Measurements from ENCODE around the gene ATP2A1. TPM values are rescaled to one million over a fixed set of nuclear protein-coding genes. Genes with fewer than 3 reads are reported as not detected.
"Not testable (repeated sequence)": the region's sequence is repeated elsewhere in the genome, so short reads cannot be mapped to it uniquely, and the experiment has no call there.

ATP2A1 gene
- total RNA-seq, 1 donor = 0.18 TPM

DNA sequence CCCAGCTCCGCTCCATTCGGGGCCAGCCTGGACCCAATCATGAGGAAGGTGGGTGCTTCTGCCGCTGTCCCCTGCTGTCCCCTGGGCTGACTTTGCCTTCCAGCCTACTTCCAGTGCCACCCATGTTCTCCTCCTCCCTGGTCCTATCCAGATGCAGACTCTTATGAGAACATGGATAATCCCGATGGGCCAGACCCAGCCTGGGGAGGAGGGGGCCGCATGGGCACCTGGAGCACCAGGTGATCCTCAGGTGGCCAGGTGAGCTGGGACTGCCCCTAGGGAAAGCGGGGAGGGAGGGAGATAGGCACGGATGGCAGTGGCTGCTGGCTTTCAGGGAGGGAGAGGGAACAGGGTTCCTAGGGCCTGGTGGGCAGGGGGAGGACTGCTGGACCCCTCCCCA lies 60.4 kb downstream of the ATP2A1 start:
- no peak overlapping the region for H3K4me3 ChIP-seq (ENCODE audit: low read depth, low read length)
- TF ChIP-seq, protein P1, sequence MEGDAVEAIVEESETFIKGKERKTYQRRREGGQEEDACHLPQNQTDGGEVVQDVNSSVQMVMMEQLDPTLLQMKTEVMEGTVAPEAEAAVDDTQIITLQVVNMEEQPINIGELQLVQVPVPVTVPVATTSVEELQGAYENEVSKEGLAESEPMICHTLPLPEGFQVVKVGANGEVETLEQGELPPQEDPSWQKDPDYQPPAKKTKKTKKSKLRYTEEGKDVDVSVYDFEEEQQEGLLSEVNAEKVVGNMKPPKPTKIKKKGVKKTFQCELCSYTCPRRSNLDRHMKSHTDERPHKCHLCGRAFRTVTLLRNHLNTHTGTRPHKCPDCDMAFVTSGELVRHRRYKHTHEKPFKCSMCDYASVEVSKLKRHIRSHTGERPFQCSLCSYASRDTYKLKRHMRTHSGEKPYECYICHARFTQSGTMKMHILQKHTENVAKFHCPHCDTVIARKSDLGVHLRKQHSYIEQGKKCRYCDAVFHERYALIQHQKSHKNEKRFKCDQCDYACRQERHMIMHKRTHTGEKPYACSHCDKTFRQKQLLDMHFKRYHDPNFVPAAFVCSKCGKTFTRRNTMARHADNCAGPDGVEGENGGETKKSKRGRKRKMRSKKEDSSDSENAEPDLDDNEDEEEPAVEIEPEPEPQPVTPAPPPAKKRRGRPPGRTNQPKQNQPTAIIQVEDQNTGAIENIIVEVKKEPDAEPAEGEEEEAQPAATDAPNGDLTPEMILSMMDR (IDR thresholded peaks at IDR 0.05; ENCODE audit: insufficient read depth, low read length) = no peak
- DNase-seq (ENCODE audit: low read depth) = no peak

DNA sequence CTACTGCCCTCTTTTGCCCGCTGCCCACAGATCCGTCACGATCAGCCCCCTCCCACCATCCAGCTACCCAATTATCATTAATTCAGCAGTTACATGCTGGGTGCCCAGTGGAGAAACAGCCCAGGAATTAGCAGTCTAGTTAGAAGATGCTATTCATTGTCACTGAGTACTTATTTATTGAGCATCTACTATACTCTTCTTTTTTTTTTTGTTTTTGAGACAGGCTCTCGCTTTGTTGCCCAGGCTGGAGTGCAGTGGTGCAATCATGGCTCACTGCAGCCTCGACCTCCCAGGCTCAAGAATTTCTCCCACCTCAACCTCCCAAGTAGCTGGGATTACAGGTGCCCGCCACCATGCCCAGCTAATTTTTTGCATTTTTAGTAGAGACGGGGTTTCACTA lies 61.5 kb downstream of the ATP2A1 start:
- H3K4me3 ChIP-seq (ENCODE audit: low read depth, low read length); DNase-seq (ENCODE audit: low read depth): not testable (repeated sequence)

DNA sequence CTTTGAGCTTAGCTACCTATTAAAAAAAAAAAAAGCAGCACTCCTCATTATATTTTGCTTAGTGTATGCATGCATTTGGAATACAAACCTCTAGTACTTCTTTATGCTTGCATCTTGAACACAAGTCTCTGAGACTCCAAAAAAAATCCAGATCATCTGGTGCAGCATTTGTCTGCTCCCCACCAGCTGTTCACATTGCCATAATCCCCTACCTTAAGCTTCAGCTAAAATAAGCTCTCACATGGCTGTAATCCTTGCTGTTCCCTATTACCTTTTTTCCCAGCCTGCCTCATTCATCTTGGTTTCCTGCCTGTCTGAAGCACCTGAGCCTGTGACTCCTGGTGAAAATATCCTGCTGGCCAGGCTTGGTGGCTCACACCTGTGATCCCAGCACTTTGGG lies 65.0 kb downstream of the ATP2A1 start:
- TF ChIP-seq, protein P1 (IDR thresholded peaks at IDR 0.05; ENCODE audit: insufficient read depth, low read length) = no peak
- DNase-seq (ENCODE audit: low read depth) = no peak
- H3K4me3 ChIP-seq (ENCODE audit: low read depth, low read length) = no peak overlapping the region

DNA sequence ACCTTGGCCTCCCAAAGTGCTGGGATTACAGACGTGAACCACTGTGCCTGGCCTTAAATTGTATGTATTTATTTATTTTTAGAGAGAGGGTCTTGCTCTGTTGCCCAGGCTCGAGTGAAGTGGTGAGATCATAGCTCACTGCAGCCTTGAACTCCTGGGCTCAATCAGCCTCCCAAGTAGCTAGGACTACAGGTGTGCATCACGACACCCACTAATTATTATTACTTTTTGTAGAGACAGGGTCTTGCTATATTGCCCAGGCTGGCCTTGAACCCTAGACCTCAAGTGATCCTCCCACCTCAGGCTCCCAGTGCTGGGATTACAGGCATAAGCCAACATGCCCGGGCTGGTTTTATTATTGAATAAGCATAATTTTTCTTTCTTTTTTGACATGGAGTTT lies 68.4 kb downstream of the ATP2A1 start:
- no peak overlapping the region for H3K4me3 ChIP-seq (ENCODE audit: low read depth, low read length)
- no peak for DNase-seq (ENCODE audit: low read depth)

DNA sequence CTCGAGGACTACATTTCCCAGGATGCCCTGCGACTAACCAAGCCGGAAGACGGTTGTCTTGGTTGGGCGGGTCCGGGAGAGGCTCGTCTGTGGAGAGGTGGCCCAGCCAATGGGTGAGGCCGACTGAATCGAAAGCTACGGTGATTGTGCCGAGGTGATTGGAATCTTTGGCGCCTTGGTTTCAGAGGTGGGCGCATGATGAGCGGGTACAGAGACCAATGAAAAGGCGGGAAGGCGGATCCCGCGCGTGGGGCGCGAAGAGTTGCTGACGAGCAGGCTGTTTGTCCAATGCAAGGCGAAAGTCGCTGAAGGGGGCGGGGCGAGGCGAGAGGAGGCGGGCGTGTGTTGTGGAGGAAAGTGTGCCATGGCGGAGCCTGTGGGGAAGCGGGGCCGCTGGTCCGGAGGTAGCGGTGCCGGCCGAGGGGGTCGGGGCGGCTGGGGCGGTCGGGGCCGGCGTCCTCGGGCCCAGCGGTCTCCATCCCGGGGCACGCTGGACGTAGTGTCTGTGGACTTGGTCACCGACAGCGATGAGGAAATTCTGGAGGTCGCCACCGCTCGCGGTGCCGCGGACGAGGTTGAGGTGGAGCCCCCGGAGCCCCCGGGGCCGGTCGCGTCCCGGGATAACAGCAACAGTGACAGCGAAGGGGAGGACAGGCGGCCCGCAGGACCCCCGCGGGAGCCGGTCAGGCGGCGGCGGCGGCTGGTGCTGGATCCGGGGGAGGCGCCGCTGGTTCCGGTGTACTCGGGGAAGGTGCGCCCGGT lies 72.5 kb downstream of the ATP2A1 start, which contains the start of gene NFATC2IP:
Gene NFATC2IP (plus strand): TSS at position 290 of the 762 bp plus-strand sequence. CDS start 75 bp downstream, at position 365.
- H3K4me3 ChIP-seq (ENCODE audit: low read depth, low read length) = peak within 1 kb of the TSS; percentile 80
- peak; percentile 100 for DNase-seq (ENCODE audit: low read depth)
- TF ChIP-seq, protein P1 (IDR thresholded peaks at IDR 0.05; ENCODE audit: insufficient read depth, low read length) = no peak

More for the DNA sequence above, 68.4 kb downstream of the ATP2A1 start:
- TF ChIP-seq, protein P1 (IDR thresholded peaks at IDR 0.05; ENCODE audit: insufficient read depth, low read length) = no peak

DNA sequence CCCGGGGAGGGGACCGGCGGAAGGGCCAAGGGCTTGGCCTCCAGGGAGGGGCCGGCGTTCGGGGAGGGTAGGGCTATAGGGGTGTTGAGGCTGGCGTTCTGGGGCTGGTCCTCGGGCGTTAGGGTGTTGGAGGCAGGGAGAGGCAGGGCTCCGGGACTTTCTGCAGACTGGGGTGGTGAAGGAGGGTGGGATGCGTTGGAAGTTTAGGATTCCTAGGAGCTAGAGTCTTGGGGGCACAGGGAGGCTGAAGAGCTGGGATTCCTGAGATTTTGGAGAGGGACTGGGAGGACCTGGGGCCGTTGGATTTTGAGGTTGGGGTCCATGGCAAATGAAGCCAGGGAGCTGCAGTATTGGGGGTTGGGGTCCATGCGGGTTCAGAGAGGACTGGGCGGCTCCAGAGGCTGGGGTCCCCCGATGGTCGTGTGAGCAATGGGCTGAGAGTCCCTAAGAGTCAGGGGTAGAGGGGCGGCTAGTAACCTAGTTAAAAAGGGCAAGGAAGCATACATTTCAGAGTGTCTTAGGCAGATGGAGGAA lies 73.2 kb downstream of the ATP2A1 start:
- TF ChIP-seq, protein P1 (IDR thresholded peaks at IDR 0.05; ENCODE audit: insufficient read depth, low read length) = no peak
- H3K4me3 ChIP-seq (ENCODE audit: low read depth, low read length) = peak overlapping the region; percentile 80
- DNase-seq (ENCODE audit: low read depth) = no peak

Small RNAs within 50 kb of the gene (small RNA-seq; reads per million reads assigned to genes)
- not detected for gene RF00416

Other genes with a start within 250 kb of the ATP2A1 start
- 0.09 and 1.3 TPM in 2 replicates for gene NPIPB8, start 240.4 kb upstream of the ATP2A1 start, total RNA-seq (ENCODE audit: low replicate concordance)
- gene EIF3C, start 167.0 kb upstream of the ATP2A1 start, total RNA-seq (ENCODE audit: low replicate concordance) = 93.4 and 1,370 TPM in 2 replicates
- 5.0 TPM in 1 of 2 replicates, not detected in the other for gene NPIPB9, start 126.7 kb upstream of the ATP2A1 start, total RNA-seq (ENCODE audit: low replicate concordance)
- gene ATXN2L, start 55.5 kb upstream of the ATP2A1 start, total RNA-seq (ENCODE audit: low replicate concordance) = 45.5 and 69.8 TPM in 2 replicates
- gene TUFM, start 32.1 kb upstream of the ATP2A1 start, total RNA-seq (ENCODE audit: low replicate concordance) = 74.6 and 133 TPM in 2 replicates
- 9.0 and 13.1 TPM in 2 replicates for gene SH2B1, start 14.6 kb upstream of the ATP2A1 start, total RNA-seq (ENCODE audit: low replicate concordance)
- gene RABEP2, start 46.8 kb downstream of the ATP2A1 start, total RNA-seq (ENCODE audit: low replicate concordance) = 27.4 and 30.4 TPM in 2 replicates
- 0.33 TPM in 1 of 2 replicates, not detected in the other for gene CD19, start 53.5 kb downstream of the ATP2A1 start, total RNA-seq (ENCODE audit: low replicate concordance)
- 22.1 and 59.2 TPM in 2 replicates for gene NFATC2IP, start 72.4 kb downstream of the ATP2A1 start, total RNA-seq (ENCODE audit: low replicate concordance)
- gene SPNS1, start 96.3 kb downstream of the ATP2A1 start, total RNA-seq (ENCODE audit: low replicate concordance) = 27.1 and 85.8 TPM in 2 replicates
- 1.1 and 1.9 TPM in 2 replicates for gene LAT, start 106.6 kb downstream of the ATP2A1 start, total RNA-seq (ENCODE audit: low replicate concordance)